OCI-LY1 (cell line): ENCODE measurements around the gene NAA40.
A peak's percentile ranks its signal among the peaks of the same experiment; 100 is the strongest.

ENCODE experiments used
- H2AFZ ChIP-seq: fragments of 200-600 bp; sonication (generic), shearing (Covaris generic); 2 replicates; pipeline ENCODE4 v1.6.0; 2014; ENCODE audit warnings: antibody characterized with exemption, mild to moderate bottlenecking, low read length
- H3F3A ChIP-seq: fragments of 200-600 bp; sonication (generic), shearing (Covaris generic); 2 replicates; pipeline ENCODE4 v1.6.0; 2014; ENCODE audit warnings: mild to moderate bottlenecking, antibody characterized with exemption, low read length, moderate library complexity; ENCODE audit not compliant: insufficient read depth
- H3K27ac ChIP-seq: fragments of 200-600 bp; sonication (generic); 2 replicates; pipeline ENCODE4 v1.5.1; 2014; ENCODE audit warnings: low read length, mixed run types, mild to moderate bottlenecking, low read depth; ENCODE audit not compliant: poor library complexity, severe bottlenecking
- H3K27me3 ChIP-seq: fragments of 200-600 bp; sonication (generic); 2 replicates; pipeline ENCODE4 v1.6.0; 2014; ENCODE audit warnings: antibody characterized with exemption, mild to moderate bottlenecking, low read length, moderate library complexity; ENCODE audit not compliant: insufficient read depth
- H3K36me3 ChIP-seq: fragments of 200-600 bp; sonication (generic); 2 replicates; pipeline ENCODE4 v1.6.1; 2014; ENCODE audit warnings: mild to moderate bottlenecking, antibody characterized with exemption, low read length, moderate library complexity, mixed read lengths; ENCODE audit not compliant: insufficient read depth
- H3K4me1 ChIP-seq: fragments of 200-600 bp; sonication (generic); 2 replicates; pipeline ENCODE4 v1.5.1; 2014; ENCODE audit warnings: mild to moderate bottlenecking, low read length, moderate library complexity; ENCODE audit not compliant: insufficient read depth, severe bottlenecking
- H3K4me2 ChIP-seq: fragments of 200-600 bp; sonication (generic), shearing (Covaris generic); 2 replicates; pipeline ENCODE4 v1.6.1; 2014; ENCODE audit warnings: low read length
- H3K4me3 ChIP-seq: fragments of 200-600 bp; sonication (generic); 2 replicates; pipeline ENCODE4 v1.5.1; 2014; ENCODE audit warnings: low read length, low read depth, mild to moderate bottlenecking, mixed read lengths; ENCODE audit not compliant: poor library complexity, severe bottlenecking
- H3K79me2 ChIP-seq: fragments of 200-600 bp; shearing (Covaris generic); 2 replicates; pipeline ENCODE4 v1.6.1; 2016; ENCODE audit warnings: mixed run types, low read length, mixed read lengths; ENCODE audit not compliant: insufficient read depth
- H3K9ac ChIP-seq: fragments of 200-600 bp; sonication (generic), shearing (Covaris generic); 2 replicates; pipeline ENCODE4 v1.6.1; 2014; ENCODE audit warnings: mild to moderate bottlenecking, low read length, mixed read lengths
- H3K9me2 ChIP-seq: fragments of 200-600 bp; sonication (generic), shearing (Covaris generic); 2 replicates; pipeline ENCODE4 v1.6.1; 2014; ENCODE audit warnings: low read depth, mild to moderate bottlenecking, low read length, mixed read lengths
- H3K9me3 ChIP-seq: fragments of 200-600 bp; shearing (Covaris generic); 2 replicates; pipeline ENCODE4 v1.6.1; 2014; ENCODE audit warnings: low read length, mixed read lengths
- H4K20me1 ChIP-seq: fragments of 200-600 bp; sonication (generic), shearing (Covaris generic); 2 replicates; pipeline ENCODE4 v1.6.0; 2016; ENCODE audit warnings: mild to moderate bottlenecking, low read length; ENCODE audit not compliant: insufficient read depth
- EZH2 ChIP-seq: fragments of 200-600 bp; sonication (generic), shearing (Covaris generic); IDR thresholded peaks from 2 replicates; pipeline ENCODE4 v1.8.0; 2017; ENCODE audit warnings: borderline replicate concordance, mixed run types, mild to moderate bottlenecking, antibody characterized with exemption, low read length, moderate library complexity, mixed read lengths
- TF ChIP-seq, protein P1 (sequence below): fragments of 200-600 bp; sonication (generic), shearing (Covaris generic); IDR thresholded peaks from 2 replicates; pipeline ENCODE4 v1.5.1; 2017; ENCODE audit warnings: mild to moderate bottlenecking, antibody characterized with exemption, low read length, moderate library complexity, mixed read lengths

Gene NAA40

DNA sequence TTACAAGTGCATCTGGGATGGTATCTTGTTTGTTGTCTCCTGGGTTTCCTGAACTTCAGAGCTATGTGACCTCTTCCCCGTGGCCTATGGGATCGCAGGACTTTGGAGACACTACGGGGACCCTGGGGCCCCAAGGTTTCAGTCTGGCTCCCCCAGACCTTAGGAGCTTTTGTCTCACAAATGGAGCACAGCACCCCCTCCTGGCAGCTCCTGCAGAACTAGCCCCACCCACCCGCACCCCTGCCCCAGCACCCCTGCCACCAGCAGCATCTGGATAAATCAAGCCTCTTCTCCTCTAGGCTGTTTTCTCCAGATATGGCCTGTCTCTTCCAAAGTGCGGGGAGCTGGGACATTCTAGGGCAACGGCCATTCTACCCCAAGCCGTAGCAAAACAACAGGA, 32.2 kb upstream of the NAA40 start:
- no peak overlapping the region for H3K4me2 ChIP-seq
- H4K20me1 ChIP-seq, result no peaks in the 10 kb centered on the region
- H3K9ac ChIP-seq, result no peak overlapping the region
- no peak overlapping the region for H3K27ac ChIP-seq
- H3K9me2 ChIP-seq, result no peaks in the 10 kb centered on the region
- no peaks in the 10 kb centered on the region for H3K79me2 ChIP-seq
- no peaks in the 10 kb centered on the region for H3K9me3 ChIP-seq
- no peaks in the 10 kb centered on the region for H3K27me3 ChIP-seq
- peaks cover 68% of the 10 kb centered on the region for H3K36me3 ChIP-seq
- no peak overlapping the region for H3K4me3 ChIP-seq
- H2AFZ ChIP-seq, result no peak overlapping the region
- no peaks in the 10 kb centered on the region for H3K4me1 ChIP-seq
- H3F3A ChIP-seq, result no peaks in the 10 kb centered on the region
- TF ChIP-seq, protein P1, sequence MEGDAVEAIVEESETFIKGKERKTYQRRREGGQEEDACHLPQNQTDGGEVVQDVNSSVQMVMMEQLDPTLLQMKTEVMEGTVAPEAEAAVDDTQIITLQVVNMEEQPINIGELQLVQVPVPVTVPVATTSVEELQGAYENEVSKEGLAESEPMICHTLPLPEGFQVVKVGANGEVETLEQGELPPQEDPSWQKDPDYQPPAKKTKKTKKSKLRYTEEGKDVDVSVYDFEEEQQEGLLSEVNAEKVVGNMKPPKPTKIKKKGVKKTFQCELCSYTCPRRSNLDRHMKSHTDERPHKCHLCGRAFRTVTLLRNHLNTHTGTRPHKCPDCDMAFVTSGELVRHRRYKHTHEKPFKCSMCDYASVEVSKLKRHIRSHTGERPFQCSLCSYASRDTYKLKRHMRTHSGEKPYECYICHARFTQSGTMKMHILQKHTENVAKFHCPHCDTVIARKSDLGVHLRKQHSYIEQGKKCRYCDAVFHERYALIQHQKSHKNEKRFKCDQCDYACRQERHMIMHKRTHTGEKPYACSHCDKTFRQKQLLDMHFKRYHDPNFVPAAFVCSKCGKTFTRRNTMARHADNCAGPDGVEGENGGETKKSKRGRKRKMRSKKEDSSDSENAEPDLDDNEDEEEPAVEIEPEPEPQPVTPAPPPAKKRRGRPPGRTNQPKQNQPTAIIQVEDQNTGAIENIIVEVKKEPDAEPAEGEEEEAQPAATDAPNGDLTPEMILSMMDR, result peak; percentile 17; the same call in 1 of the 2 replicates
- TF ChIP-seq EZH2, result no peak

DNA sequence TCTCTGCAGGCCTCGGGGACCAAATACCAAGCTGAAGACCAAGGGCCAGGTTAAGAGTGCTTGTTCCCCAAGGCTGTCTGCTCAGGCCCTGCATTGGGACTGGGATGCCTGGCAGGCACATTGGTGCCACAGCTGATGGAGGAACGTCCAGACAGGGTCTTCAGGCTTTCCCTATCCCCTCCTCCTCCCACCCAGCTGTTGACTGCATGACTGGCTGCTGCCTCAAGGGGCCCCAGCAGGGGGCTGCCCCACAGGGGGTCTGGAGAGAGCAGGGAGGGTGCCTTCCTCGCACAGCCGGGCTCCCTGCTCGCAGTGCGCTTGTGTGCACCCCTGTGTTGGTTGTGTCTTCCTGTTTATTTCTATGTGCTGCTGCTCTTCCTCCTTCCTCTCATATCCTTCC, 31.7 kb upstream of the NAA40 start:
- Histone ChIP-seq H3K27ac (no peak overlapping the region), H3K9me3 (no peaks in the 10 kb centered on the region), H3K9me2 (no peaks in the 10 kb centered on the region), H3K4me2 (no peak overlapping the region), H3K4me3 (no peak overlapping the region), H3F3A (no peaks in the 10 kb centered on the region), H3K27me3 (no peaks in the 10 kb centered on the region), H4K20me1 (no peaks in the 10 kb centered on the region), H3K79me2 (no peaks in the 10 kb centered on the region), H2AFZ (no peak overlapping the region), H3K4me1 (no peaks in the 10 kb centered on the region), H3K9ac (no peak overlapping the region), H3K36me3 (peaks cover 64% of the 10 kb centered on the region)
- TF ChIP-seq, protein P1, result no peak
- no peak for TF ChIP-seq EZH2

DNA sequence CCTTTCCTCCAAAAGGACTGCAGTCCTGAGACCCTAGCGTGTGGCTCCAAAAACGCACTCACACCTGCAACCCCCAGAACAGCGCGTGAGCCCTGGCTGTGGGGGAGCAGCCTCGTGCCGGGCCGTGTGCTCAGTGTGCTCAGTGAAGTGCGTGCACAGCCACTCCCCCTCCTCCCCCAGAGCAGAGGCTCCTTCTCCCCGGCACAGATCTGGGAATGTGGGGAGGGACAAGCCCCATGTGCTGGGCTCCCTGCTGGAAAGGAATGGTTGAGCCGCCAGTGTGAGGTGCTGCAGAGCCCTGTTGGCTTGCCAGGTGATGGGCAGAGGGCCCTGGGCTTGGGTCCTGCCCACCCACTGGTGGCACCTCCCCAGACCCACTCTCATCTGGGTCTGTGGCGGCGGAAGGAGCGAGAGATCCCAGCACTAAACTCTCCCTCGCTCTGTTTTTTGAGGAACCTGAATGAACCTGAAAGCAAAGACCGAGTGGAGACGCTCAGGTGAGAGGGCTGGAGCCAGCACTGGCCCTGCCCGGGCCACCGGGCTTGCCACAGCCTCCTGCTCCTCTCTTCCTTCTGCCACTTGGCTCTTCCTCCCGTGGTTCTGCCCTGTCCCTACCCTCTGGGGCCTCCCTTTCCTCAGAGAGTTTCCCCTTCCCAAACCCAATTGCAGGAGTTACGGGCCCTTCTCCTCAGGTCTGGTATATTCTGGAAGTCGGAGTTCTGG, 30.8 kb upstream of the NAA40 start:
- H3F3A ChIP-seq, result no peaks in the 10 kb centered on the region

More for the DNA sequence above, 30.8 kb upstream of the NAA40 start:
- TF ChIP-seq, protein P1, result no peak
- no peak for TF ChIP-seq EZH2
- Histone ChIP-seq H3K4me2 (no peak overlapping the region), H3K9me2 (no peaks in the 10 kb centered on the region), H4K20me1 (no peaks in the 10 kb centered on the region), H3K4me1 (no peaks in the 10 kb centered on the region), H3K79me2 (no peaks in the 10 kb centered on the region), H3K4me3 (no peak overlapping the region), H3K36me3 (peaks cover 55% of the 10 kb centered on the region), H2AFZ (no peak overlapping the region), H3K27me3 (no peaks in the 10 kb centered on the region), H3K9me3 (no peaks in the 10 kb centered on the region), H3K9ac (no peak overlapping the region), H3K27ac (no peak overlapping the region)
